GM12874 (cell line): Measurements from ENCODE around the gene AK9.

Source experiments
- TF ChIP-seq, protein P1 (sequence below): IDR thresholded peaks from 2 replicates; pipeline ENCODE4 v1.5.1; 2011; ENCODE audit warnings: low read depth, mild to moderate bottlenecking, control low read depth, low read length, moderate library complexity; ENCODE audit not compliant: insufficient read depth

AK9 gene

GRCh38 chr6:109482905-109483734 lies 207.9 kb downstream of the AK9 start, which contains the start of gene ZBTB24:
TSS of gene ZBTB24 (minus strand) at chr6:109483219. CDS start at chr6:109482026, 1,193 bp downstream.
- TF ChIP-seq, protein P1, sequence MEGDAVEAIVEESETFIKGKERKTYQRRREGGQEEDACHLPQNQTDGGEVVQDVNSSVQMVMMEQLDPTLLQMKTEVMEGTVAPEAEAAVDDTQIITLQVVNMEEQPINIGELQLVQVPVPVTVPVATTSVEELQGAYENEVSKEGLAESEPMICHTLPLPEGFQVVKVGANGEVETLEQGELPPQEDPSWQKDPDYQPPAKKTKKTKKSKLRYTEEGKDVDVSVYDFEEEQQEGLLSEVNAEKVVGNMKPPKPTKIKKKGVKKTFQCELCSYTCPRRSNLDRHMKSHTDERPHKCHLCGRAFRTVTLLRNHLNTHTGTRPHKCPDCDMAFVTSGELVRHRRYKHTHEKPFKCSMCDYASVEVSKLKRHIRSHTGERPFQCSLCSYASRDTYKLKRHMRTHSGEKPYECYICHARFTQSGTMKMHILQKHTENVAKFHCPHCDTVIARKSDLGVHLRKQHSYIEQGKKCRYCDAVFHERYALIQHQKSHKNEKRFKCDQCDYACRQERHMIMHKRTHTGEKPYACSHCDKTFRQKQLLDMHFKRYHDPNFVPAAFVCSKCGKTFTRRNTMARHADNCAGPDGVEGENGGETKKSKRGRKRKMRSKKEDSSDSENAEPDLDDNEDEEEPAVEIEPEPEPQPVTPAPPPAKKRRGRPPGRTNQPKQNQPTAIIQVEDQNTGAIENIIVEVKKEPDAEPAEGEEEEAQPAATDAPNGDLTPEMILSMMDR, result no peak

DNA sequence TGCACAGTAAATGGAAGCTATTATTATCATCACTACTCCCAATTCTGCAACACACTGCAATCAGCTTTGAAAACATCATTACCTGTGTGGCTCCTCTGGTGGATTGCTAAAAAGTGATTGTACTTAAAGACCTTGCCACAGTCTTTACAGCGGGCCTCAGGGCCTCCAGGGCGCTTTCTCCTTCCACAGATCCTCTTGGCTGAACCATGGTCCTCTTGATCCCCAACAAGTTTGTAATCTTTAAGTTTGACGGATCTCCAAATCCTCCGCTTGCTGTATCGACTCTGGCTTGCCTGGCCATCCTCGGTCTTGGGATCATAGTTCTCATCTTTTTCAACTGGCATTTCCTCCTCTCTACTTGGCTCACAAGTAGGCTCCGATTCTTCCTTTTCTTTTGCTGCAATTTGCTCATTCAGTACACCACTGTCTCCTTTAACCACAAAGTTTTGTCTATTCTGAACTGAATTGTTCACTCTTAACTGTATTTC lies 210.0 kb downstream of the AK9 start:
- TF ChIP-seq, protein P1, result no peak

- TF ChIP-seq, protein P1, result no peak
Measured at GRCh38 chr6:109478841-109479624, 212.0 kb downstream of the AK9 start.

- TF ChIP-seq, protein P1, result no peak
Measured at GRCh38 chr6:109478222-109478805, 212.7 kb downstream of the AK9 start.

DNA sequence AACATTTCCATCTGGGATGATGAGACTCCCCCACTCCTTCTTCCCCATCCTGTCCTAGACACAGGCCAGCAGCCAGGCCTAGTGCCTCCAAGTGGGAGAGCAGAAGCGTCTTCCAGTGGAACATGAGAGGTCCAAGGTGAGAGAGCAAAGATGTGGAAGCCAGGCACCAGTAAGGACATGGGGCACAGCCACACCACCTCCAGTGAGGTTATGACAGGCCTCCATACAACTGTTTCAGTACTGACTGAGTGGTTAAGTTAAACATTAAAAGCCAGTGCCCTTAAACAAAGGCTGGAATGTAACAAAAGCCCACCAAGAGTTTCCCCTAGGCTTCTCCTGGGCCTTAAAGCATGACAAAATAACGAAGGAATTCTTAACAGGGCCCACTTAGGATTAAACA lies 213.3 kb downstream of the AK9 start:
- TF ChIP-seq, protein P1, result no peak

DNA sequence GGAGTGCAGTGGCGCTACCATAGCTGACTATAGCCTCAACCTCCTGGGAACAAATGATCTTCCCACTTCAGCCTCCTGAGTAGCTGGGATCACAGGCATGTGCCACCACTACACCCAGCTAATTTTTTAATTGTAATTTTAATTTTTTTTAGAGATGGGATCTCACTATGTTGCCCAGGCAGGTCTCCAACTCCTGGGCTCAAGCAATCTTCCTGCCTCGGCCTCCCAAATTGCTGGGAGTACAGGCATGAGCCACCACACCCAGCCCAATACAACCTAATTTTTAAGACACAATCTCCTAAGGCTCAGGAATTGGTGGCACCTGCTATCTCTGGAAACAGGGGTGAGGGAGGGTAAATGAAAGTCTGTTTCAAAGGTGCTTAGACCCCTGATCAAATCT lies 213.8 kb downstream of the AK9 start:
- TF ChIP-seq, protein P1, result no peak

- TF ChIP-seq, protein P1, result no peak
Measured at GRCh38 chr6:109475625-109476024, 215.4 kb downstream of the AK9 start.
